HTR-8/SVneo (cell line): ENCODE data around the gene LRRN1.

Experiments
- DNase-seq: peaks from one replicate; pipeline ENCODE4 v3.0.0; 2011; ENCODE audit warnings: low spot score, mixed read lengths; ENCODE audit not compliant: insufficient read length
- FAIRE-seq: peaks from 2 replicates; lab custom pipeline; 2011; peaks lifted over from hg19 to GRCh38; lab: Jason Lieb, UNC

LRRN1 gene

DNA sequence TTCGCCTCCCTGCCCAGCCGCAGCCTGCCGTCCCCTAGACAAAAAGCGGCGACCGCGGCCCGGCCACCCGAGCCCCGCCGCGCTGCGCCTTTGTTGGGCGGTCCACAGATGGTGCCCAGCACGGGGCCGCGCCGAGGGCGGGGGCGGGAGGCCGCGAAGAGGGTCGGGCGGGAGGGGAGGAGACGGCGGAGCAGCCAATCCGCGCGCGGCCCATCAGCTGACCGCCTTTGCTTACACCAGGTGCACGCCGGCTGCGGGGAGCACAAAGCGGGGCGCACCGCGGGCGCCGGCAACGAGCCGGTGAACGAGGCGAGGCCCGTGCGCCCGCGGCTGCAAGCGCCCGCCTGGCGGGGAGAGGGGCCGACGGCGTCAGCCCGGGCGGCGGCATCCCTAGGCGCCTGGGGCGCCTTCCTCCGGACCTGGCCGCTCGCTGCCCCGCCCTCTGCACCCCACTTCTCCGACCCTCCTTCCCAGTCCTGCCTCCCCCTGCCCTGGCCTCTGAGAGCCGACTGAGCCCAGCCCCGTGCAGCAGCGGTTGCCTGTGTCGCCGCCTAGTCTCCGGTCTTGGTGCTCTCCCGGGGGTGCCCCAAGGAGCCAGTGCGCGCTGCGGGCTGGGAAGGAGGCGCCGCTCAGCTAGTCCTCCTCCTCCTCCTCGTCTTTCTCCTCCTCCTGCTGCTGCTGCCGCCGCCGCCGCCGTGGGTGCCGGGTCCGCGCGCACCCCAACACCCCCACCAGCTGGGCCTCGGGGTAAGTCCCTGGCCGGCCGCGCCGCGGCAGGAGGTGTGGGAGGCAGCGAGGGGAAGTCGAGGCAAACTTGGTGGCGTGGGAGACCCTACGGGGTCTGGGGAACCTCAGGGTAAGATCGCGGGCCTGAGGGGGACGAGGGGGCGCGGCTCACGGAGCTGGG, at the start of gene LRRN1:
LRRN1 (plus strand) TSS at position 259 of the 907 bp plus-strand sequence. CDS start 45,211 bp downstream, outside the sequence.
- DNase-seq (no peak), FAIRE-seq (no peak)

DNA sequence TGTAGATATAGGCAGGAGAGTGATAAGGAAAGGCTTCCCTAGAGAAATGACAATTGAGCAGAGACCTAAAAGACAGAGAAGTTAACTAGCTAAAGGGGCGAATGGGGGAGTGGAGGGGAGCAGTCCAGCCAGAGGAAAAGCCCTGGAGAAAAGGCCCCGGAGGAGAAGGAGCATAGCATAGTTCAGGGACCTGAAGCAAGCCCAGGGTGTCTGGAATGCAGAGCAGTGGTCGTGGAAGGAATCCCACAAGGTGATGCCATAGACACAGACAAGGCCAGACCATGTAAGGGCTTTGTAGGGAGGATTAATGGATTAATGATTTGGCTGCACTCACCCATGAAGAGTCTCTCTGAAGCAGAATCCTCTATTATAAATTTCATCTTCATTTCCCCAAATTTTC, 45.8 kb upstream of the LRRN1 start:
- FAIRE-seq = no peak
- DNase-seq = no peak

DNA sequence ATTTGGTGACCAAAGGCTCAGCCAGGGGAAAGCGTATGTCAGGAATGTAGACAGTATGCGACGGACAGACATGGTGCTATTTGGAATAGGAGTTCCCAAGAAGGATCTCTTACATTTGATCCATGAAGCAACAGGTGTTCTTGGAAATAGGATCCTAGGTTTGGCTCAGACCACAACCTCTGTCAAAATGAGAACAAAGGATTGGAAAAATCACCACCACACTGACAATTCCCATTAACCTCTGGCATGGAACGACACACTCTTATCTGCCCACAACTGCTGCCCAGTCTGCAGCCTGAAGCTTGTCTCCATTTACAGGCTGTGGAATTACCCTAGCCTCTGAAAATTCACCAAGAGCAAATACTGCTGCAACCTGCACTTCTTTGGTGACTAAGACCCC, 33.6 kb upstream of the LRRN1 start:
- DNase-seq (no peak), FAIRE-seq (no peak)

DNA sequence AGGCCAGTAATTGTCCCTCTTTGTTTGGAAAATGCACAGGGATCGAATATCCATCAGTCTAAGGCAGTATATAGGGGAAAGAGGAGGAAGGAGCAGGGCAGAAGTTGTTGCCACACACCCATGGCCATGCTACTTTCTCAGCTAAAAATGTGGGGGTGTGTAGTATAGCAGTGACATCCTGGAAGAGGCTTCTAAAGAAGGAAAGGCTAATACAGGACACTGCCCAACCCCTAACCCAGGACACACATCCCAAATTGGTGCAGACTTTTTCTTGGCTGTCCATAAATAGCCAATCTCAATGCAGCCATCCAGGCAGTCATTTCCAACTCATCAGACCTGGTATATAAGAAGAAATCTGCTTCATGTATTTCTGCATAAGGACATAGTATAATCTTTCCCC, 33.1 kb upstream of the LRRN1 start:
- no peak for DNase-seq
- no peak for FAIRE-seq

DNA sequence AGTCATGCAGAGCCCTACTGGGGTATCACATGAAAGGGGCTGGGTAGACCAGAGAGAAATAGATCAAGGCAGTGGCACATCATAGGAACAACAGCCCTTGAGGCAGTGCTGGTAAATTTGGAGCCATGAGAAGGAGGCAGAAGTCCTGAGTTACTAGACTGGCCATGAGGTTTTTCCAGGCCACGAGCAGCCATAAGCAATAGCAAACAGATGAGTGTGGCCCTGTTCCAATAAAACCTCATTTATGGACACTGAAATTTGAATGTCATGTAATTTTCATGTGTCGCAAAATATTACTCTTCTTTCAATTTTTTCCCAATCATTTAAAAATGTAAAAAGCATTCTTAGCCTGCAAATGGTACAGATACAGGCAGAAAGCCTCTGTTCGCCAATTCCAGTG, 28.1 kb upstream of the LRRN1 start:
- DNase-seq (no peak), FAIRE-seq (no peak)

DNA sequence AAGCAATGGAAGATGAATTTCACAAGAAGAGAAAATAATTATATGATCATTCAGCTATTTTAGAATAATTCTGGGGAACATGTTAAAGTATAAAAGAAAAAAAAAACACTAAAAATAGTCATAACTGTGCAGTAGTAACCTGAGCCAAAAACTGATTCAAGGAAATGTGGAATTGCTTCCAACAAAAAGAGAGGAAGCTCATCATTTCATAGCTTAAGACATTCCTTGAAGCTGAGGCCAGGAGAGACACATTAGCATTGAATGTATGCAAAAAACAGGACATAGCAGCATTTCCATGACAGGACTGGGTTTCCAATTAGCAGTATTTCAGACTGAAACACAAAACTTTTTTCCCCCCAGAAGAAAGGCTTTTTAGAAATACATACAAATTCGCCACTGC, 27.7 kb upstream of the LRRN1 start:
- no peak for FAIRE-seq

DNA sequence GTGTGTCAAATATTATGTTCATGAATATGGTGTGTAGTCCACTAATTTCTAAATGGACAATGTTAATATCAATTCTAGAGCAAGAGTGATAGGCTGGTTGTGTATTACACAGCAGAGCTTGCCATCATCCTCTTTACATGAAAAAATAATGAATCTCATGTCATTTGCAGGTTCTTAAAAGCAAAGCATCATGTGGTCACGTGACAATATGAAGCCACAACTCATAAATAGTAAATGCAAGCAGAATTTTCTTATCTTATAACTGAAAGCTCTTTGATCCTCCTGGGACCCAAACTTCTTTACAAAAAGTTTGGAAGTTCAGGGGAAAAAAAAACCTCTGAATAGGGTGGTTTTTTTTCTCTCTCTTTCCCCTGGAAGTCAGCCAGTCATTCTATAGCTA, 26.9 kb upstream of the LRRN1 start:
- DNase-seq = no peak
- no peak for FAIRE-seq

More for the DNA sequence above, 27.7 kb upstream of the LRRN1 start:
- DNase-seq = no peak

DNA sequence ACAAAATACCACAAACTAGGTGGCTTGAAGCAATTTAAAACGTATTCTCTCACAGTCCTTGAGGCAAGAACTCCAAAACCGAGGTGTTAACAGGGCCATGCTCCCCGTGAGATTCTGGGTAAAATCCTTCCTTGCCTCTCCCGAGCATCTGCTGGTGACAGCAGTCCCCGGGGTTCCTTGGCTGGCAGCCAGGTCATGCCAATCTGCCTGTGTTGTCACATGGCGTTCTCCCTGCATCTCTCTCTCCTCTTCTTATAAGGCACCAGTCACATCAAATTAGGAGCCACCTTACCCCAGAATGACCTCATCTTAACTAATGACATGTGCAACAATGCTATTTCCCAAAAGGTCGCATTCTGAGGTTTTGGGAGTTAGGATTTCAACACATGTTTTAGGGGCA, 26.3 kb upstream of the LRRN1 start:
- DNase-seq (no peak), FAIRE-seq (no peak)

DNA sequence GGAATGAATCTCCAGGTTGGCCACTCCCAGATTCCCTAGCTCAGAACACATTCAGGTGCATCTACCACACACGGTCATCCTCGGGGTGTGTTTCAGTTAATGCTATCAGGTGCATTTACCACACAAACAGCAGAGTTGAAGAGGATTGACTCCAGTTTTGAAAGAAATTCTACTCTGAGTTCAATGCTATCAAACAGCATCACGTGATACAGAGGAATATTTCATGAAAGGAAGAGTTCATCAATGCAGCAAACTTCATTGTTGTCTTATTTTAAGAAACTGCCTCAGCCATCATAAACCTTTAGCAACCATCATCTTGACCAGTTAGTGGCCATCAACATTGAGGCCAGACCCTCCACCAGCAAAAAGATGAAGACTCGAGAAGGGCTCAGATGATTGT, 22.6 kb upstream of the LRRN1 start:
- DNase-seq (no peak), FAIRE-seq (no peak)

DNA sequence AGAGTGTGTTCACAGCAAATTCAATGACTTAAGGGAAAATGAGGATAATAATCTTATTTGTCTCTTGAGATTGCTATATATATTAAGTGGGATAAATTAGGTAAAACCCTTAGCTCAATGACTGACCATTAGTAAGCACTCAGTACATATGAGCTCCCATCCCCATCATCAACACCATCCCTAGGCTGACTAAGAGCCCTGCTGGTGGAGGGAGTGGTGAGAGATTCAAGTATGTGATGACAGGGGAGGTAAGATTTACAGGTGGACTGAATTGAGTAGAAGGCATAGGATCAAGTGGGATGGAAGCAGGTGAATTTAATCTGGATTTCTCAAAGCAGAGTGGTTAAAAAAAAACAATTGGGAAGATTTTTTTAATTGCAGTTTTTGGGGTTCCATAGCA, 21.0 kb upstream of the LRRN1 start:
- no peak for DNase-seq
- FAIRE-seq = no peak

DNA sequence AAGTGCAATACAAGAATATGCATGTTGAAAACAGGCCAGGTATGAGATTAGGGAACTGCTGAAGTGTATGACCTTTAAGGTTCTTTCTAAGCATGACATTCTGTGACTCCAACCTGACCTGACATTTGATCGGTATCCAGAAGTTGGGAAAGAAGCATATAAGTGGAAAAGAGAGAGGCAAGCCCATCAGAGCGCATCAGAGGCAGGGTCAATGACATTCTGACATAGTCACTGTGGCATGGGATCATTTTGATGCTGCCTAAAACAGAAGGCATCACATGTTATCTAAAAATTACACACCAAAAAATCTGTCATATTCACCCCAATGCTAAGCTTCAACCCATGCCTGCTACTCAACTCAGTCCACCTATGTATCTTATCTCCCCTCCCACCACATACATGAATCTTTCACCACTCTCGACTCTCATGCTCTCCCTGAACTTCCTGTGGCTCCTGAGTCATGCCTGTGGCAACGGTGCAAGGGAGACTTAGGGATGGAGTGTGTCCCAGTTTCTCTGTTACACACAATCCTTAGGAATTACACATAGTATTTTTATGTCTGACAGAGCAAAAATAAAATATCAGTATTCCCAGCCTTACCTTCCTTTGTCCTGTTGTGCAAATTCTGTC, 20.5 kb upstream of the LRRN1 start:
- FAIRE-seq (no peak), DNase-seq (no peak)

DNA sequence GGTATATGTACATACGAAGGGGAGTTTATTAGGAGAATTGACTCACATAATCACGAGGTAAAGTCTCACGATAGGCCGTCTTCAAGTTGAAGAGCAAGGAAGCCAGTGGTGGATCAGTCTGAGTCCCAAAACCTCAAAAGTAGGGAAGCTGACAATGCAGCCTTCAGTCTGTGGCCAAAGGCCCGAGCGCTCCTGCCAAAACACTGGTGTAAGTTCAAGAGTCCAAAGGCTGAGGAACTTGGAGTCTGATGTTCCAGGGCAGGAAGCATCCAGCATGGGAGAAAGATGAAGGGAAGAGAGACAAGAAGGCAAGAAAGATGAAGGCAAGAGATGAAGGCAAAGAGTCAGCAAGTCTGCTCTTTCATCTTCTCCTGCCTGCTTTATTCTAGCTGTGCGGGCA, 16.8 kb upstream of the LRRN1 start:
- no peak for FAIRE-seq
- DNase-seq = no peak

DNA sequence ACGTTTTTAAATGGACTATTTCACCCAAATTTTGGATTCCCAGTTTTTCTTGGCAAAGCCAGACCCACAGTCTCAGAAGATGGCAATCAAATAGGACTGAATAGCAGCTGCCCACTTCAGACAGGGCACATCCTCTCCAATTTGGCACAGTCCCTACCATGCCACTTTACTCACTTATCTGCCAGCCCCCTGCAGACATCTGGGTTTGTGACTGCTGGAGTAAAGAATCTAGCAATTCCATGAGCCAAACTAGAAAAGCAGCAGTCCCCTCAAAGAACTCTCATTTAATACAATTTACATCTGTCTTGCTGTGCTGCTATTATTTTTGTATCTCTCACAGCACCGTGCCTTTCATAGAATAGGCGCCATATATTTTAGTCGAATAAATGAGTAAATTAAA, 16.0 kb upstream of the LRRN1 start:
- no peak for FAIRE-seq
- DNase-seq = no peak

DNA sequence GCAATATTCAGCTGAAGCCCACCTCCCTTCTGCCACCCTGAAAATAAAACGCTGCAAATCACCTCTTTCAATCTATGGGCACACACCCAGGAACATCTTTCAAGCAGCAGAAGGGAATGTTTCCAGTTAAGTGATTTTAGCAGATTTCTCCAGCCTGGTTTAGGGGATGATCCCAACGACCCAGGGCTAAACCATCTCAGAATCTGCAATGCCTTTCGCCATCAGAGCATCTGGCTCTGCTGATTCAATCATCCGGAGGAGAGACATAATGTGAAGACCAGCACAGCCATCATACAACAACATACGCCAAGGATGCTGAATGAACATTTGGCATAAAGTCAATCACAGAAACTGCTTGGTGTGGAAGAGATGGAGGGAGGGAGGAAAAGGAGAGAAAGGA, 15.5 kb upstream of the LRRN1 start:
- FAIRE-seq (no peak), DNase-seq (no peak)

DNA sequence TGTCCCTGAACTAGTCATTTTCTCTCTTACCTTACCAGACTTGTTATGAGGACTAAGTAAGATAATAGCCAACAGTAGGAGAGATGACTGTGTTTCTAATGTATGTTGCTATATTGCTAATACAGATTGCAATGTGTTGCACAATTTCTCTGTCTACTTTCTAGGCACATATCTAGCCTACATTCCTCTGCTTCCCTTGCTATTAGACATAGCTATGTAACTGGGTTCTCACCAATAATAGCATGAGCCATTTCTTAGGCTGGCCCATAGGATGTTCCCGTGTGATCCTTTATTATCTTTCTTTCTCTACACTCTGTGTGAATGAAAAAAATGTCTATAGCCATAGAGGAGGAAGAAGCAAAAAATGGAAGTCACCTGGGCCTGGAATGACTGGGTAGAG, 6.8 kb upstream of the LRRN1 start:
- FAIRE-seq = no peak
- no peak for DNase-seq

DNA sequence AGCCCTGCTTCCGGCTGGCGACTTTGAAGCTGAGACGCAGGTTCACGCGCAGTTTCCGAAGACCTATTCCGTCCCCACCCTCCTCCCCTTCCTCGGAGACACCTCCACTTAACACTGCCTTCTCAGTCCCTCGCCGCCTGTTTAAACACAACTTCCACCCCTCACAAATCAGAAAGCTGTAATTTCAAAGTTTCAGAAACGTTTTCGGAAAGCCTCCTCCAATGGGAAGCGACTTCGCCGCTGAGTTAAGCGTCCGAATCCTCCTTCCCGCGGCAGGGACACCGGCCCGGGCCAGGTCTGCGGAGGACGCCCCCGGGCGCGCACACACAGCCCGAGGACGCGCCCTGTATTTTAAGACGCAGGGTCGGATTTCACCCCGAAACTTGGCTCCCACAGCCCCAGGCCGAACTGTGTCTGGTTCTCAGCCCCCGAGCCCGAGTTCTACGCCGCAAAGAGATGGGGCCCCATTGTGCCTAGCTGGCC, 559 bp upstream of the LRRN1 start:
- FAIRE-seq (no peak), DNase-seq (no peak)

DNA sequence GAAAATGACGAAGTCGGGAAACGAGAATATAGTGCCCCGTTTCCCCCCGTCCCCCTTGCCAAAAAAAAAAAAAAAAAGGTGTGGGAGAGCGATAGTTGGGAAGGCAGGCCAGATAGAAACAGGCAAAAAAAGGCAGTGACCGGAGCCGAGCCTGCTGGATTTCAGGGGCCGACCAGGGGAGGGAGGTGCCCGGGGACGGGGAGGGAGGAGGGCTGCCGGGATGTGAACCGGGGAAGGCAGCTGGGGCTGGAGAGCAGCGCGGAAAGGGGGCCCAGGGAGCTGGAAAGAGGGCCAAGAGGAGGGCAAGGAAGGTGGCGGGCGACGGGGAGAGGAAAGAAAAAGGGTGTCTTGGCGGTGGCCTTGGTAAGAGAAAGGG, 837 bp downstream of the LRRN1 start:
- DNase-seq = no peak
- no peak for FAIRE-seq

DNA sequence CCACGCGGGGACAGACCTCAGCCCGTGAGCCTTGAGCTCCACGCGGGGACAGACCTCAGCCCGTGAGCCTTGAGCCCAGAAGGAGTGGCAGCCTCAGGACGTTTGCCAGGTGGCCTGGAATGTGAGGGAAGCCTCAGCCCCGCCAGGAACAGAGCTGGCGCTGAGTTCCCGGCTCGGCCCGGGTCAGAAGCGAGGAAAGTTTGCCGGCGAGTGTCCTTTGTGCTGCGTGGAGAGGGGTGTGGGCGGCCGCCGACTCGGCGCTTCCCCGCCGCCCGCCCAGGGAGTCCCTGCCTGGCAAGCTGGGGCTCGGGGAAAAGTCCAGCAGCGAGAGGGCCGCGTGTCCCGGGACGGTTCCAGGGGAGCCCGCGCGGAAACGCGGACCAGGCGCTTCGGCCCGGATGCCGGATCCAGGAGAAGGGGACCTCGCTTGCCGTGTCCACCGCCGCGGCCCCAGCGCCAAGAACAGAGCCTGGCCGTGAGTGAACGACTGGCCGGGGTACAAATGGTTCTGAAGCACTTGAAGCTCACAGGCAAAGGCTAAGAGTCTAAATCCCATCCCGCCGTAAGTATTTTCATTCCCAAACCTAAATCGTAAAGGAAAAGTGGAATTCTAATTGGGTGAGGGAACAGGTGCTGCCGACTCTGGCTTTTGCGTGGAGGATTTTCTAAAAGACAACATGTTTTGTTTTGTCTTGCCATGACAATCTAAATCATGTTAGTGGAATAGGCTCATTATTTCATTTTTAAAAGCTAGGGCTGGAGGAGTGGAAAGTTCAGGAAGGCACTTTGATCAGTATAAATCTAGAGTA, 1.7 kb downstream of the LRRN1 start:
- FAIRE-seq (no peak), DNase-seq (no peak)

DNA sequence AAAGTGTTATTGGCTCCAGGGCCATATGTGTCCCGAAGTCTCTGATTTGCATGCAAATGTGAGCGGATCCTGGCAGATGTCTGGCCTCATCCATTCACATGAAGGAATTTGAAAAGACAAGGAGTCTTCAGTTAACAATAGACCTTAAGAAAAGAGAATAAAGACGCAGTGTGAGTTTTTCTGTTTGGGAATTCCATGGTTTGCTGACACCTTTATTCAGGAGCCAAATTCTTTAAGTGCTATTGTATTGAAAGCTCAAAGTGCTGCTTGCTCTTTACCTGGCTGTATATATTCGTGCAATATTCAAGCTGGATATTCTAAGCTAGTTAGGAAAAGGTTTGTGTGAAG, 2.2 kb downstream of the LRRN1 start:
- FAIRE-seq (no peak), DNase-seq (no peak)

DNA sequence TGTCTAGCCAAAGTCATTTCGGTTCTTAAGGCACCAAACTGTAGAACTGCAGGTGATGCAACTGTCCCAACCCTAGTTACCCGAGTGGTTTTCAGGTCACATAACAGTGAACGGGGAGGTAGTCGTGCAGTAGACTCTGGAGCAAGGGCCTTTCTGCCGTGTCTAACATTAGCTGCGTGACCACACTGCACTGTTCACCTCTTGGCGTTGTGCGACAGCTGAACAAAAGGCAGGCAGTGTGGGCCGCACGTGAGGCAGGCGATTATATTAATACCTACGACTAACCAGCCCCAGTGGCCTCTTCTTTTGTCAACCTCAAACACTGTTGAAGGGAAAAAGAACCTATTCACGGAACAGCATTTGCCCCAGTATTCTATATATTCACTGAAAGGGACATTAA, 2.8 kb downstream of the LRRN1 start:
- no peak for DNase-seq
- FAIRE-seq = no peak

DNA sequence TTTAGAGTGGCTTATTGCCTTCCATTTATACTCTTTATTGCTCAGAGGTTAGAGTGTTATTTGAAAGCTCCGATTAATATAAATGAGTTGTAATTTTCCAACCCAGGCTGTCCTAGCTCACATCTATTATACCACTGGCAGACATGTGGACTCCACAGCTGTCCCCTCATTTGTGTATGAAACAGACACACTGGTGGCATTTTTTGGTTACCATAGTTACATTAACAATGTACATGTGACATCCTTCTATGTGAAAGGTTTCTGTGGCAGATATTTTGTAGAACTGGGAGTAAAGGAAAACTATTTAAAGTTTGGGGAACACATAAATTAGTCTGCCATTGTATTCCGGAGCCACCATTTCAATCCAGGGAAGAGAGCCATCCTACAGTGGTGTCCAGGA, 5.3 kb downstream of the LRRN1 start:
- DNase-seq (no peak), FAIRE-seq (no peak)
